Measurements from ENCODE around the gene AIPL1. TPM values are rescaled to one million over a fixed set of nuclear protein-coding genes. Genes with fewer than 3 reads are reported as not detected.

AIPL1 gene
- total RNA-seq, 4 donors from 2014 or later = not detected

DNA sequence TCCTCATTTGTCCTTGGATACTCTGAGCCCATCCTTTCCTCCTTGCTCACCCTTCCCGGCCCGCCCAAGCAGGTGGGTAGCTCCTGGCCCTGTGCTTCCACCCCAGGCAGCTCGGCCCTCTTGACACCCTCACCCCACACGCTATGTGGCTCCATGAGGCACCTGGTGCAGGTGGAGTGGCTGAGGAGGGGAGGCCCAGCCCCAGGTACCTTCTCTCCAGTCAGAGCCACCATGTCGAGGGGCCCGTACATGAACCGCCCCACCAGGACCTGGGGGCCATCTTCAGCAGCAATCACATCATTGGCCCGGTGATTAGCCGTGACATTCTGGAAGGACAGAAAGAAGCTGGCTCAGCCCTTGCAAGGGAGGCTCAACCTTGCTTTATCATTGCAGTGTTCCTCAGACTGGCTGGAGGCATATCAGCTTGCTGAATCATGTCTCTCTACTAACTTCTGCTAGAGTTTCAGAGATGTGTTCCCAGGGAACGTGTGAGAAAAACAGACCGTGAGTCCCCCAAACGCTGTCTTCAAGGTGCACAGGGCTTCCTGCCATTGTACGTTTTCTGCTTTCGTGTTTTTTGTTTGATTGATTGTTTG, 29.6 kb upstream of the AIPL1 start:
- TF ChIP-seq, protein P1, sequence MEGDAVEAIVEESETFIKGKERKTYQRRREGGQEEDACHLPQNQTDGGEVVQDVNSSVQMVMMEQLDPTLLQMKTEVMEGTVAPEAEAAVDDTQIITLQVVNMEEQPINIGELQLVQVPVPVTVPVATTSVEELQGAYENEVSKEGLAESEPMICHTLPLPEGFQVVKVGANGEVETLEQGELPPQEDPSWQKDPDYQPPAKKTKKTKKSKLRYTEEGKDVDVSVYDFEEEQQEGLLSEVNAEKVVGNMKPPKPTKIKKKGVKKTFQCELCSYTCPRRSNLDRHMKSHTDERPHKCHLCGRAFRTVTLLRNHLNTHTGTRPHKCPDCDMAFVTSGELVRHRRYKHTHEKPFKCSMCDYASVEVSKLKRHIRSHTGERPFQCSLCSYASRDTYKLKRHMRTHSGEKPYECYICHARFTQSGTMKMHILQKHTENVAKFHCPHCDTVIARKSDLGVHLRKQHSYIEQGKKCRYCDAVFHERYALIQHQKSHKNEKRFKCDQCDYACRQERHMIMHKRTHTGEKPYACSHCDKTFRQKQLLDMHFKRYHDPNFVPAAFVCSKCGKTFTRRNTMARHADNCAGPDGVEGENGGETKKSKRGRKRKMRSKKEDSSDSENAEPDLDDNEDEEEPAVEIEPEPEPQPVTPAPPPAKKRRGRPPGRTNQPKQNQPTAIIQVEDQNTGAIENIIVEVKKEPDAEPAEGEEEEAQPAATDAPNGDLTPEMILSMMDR (IDR thresholded peaks at IDR 0.05; ENCODE audit: low read depth) = no peak

DNA sequence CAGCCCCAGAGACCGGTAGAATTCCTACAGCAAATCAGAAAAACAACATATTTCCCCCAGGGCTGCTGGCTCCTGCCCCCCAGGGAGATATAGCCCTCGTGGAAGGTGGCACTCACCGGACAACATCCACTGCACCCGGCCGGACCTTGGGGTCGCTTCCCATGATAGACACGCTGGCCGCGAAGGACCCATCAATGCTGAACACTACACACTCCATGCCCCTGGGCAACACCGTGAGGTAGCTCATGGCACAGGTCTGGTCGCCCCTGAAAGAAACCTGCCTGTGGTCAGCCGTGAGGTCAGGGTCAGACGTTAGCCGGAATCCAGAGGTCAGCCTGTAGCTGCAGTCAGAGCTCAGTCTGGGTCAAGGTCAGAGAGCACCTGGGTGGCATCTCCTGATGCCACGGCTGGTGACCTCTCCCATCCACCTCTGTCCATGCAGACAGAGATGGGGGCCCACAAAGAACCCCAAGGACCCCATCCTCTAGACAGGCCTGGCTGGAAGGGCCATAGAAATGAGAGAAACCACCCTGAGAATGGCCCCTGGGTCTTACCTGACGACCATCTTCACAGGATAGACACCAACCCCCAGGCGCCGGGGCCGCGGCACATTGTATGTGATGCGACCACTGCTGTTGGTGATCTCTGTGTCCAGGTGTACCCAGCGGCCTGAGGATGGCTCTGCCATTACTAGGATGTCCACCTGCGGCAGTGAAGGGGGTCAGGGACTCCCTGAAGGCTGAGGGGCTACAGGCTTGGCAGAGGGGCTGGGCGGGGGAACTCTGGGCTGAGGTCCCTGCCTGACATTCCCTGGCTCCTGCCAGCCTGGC, 28.9 kb upstream of the AIPL1 start:
- TF ChIP-seq, protein P1 (IDR thresholded peaks at IDR 0.05; ENCODE audit: low read depth) = no peak

DNA sequence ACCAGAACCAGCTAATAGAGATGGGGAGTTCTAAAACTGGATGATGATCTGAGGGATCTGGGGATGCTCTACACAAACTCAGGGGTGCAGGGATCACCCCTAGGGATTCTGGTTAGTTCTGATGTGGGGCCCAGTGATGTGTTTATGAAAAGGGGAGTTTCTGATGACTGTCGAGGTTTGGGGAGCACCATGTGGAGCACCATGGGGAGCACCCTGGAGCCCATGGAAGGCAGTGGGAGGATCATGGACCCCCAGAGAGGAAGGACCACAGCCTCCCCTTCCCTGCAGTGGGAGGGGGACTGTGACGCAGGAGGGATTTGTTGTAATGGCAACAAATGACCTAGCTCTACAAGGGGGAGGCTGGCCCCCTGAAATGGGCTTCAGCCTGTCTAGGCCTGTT, 27.8 kb upstream of the AIPL1 start:
- TF ChIP-seq, protein P1 (IDR thresholded peaks at IDR 0.05; ENCODE audit: low read depth) = no peak

DNA sequence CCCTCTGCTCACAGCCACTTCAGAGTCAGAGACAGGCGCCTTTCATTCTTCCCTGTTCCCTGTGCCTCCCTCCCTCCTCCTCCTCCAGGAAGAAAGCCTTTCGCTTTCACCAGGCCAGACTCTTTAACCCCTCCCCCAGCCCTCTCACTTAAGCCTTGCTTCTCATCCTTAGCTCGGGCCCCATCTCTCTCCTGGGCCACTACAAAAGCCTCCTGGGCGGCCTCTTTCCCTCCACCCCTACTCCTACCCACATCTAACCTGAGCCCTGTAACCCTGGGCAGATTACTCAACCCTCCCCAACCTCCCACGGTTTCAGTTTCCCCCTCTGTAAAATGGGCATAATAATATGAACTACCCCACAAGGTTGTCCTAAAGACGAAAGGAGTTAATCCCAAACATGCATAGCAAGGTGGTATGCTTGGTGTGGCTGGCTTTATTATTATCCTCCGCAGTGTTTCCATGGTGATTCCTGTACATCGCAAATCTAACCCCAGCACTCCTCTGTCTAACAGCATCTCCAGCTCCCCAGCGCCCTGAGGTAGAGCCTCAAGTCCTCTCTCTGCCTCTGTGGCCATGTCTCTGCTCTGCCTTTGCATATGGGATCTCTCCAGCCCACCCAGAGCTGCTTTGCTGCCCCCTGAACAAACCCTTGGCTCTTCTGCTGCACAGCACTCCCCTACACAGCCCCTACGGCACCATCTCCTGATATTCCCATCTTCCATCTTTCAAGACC, 27.0 kb upstream of the AIPL1 start:
- TF ChIP-seq, protein P1 (IDR thresholded peaks at IDR 0.05; ENCODE audit: low read depth) = no peak

DNA sequence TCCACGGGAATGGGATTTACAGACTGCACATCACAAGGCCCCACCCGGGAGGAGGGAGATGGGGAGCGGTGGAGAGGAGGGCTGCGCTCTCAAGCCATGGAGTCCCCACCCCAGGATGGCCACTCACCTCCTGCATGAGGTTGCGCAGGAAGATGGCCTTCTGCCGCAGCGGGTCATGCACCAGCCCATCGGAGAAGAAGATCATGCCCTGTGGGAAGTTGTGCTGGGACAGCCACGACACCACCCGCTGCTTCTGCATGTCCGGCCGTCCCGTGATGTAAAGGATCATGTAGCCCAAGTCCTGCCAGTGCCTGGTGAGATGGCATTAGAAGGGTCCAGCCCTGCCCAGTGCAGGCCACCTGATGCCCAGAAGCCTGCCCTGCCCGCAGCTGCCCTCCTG, 26.3 kb upstream of the AIPL1 start:
- TF ChIP-seq, protein P1 (IDR thresholded peaks at IDR 0.05; ENCODE audit: low read depth) = no peak

DNA sequence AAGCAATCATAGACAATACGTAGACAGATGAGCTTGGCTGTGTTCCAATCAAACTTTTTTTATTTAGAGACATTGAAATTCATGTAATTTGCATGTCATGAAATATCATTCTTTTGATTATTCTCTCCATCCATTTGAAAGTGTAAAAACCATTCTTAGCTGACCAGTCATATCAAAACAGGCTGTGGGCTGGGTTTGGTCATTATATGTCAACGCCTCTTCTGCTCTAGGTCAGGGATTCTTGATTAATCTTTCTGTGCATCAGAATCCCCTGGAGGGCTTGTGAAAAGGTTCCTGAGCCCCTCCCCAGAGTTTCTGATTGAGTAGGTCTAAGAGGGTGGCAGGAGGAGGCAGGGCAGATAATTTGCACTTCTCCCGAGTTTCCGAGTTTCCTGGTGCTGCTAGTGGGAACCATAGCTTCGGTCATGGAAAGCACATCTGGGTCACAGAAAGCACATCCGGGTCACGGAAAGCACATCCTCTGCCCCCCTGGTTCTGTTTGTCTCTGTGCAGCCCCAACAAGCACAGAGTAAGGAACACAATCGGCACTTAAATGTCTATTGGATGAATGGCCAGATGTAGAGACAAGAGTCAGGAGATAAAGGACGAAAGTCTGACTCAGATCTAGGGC, 25.7 kb upstream of the AIPL1 start:
- TF ChIP-seq, protein P1 (IDR thresholded peaks at IDR 0.05; ENCODE audit: low read depth) = no peak
